ENCODE results near the gene ATG9B.
"Not testable (repeated sequence)": the region's sequence is repeated elsewhere in the genome, so short reads cannot be mapped to it uniquely, and the experiment has no call there.

Gene ATG9B

DNA sequence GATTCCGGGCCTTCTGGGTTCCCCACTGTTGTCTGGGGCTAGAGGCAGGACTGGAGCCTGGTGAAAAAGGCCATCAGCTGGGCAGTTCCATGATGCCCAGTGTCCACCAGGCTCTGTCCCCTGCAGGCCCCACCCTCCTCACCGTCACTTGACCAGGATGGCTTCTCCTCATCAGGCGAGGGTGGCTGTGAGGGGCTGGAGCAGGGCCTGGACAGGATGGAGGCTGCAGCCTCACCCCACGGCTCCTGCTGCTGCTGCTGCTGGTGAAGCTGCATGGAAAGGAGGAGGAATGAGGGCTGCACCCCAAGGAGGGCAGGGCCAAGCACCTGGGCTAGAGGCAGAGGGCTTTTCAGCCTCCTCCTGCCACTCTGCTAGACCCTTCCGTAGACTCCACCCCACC is 8.3 kb downstream of the ATG9B start:
- DNase-seq: no peak

GRCh38 chr7:151014950-151015349 is 9.3 kb downstream of the ATG9B start:
- no peak for DNase-seq

- DNase-seq: peak; percentile 89
Measured at GRCh38 chr7:151013733-151014497, 10.4 kb downstream of the ATG9B start.

DNA sequence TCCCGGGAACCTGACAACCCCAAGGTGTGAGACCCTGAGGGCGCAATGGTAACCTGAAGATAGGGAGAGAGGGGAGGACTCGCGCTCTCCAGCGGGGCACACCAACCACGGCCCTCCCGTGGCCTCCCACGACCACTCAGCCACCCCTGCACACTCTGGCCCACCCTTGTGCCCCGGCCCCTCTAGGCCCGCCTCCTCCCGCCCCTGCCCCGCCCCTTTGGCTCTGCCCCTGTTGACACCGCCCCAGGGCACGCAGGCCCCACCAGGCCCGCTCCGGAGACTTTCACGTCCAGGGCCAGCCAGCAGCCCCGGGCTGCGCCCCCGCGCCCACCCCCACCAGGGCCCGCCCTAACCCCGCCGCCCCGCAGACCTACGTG is 10.9 kb downstream of the ATG9B start:
- DNase-seq: no peak

DNA sequence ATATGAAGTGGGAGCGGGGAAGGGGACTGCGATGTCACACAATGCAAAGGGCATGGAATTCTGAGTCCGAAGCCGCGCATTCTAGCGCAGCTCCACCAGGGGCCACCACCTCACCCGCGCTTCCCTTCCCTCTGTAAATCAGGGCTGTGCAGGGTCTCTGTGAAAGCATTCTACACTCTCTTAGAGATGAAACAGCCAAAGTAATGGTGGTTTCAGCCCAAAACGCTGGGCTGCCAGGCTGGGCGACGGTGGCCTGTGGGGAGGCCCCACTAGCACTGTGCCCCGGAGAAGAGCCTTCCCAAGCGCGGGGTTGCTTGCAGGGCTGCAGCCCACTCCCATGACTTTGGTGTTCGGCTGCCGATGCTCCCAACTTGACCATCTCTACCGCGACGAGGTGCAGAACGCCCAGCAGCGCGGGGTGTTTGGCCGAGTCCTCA is 11.4 kb downstream of the ATG9B start:
- DNase-seq: no peak

DNA sequence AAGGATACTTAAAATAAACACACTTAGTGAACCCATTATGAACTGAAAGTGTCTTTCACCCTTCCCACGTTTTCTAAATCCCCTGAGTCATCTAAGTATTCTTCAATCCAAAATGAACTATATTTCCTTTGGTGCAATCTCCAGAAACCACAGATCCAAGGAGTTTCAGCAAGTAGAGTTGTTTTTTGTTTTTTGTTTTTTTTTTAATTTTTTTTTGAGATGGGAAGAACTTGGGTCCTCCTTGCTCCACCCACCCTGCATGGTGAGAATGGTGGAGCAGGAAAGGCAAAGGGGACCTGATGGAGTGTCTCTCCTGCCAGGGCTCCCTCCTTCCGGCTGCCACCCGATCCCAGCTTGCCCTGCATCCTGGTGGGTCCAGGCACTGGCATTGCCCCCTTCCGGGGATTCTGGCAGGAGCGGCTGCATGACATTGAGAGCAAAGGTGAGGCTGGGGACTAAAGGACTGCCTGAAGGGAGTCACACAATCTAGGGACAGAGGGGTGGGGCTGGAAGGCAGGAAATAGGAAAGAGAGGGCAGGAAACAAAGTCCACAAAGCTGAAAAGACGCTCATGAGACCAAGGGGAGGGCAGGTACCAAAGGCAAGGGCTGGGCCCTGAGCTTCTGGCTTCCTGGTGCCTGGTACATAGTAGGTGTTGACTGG is 12.1 kb downstream of the ATG9B start:
- no peak for DNase-seq

- not testable (repeated sequence) for DNase-seq
Measured at GRCh38 chr7:151011616-151012015, 12.7 kb downstream of the ATG9B start.

GRCh38 chr7:151011097-151011409 is 13.2 kb downstream of the ATG9B start:
- DNase-seq: no peak

- no peak for DNase-seq
Measured at GRCh38 chr7:151010307-151011096, 13.8 kb downstream of the ATG9B start.

GRCh38 chr7:151010037-151010306 is 14.3 kb downstream of the ATG9B start:
- DNase-seq: no peak

DNA sequence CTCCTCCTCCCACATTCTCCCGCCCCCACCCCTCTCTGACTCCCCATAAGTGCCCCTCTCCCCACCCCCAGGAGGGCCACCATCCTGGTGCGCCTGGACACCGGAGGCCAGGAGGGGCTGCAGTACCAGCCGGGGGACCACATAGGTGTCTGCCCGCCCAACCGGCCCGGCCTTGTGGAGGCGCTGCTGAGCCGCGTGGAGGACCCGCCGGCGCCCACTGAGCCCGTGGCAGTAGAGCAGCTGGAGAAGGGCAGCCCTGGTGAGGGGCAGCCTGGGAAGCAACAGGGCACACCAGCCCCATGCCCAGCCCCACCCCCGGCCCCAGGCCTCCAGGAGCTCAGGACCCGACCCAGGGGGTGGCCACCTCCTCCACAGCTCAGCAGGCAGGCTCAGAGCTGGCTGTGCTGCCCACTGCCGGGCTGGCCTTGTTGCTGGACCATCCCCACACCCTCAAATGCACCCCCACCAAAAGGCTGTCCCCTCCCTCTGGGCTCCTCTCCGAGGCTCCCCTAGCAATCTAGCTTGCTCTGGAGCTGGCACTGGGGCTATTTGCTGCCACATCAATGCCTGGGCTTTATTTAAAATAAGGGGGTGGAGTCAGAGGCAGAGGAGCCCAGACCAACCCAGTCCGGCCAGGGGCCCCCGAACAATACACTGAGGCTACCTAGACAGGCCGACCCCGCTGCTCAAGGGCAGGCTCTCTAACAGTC is 14.8 kb downstream of the ATG9B start:
- no peak for DNase-seq

DNA sequence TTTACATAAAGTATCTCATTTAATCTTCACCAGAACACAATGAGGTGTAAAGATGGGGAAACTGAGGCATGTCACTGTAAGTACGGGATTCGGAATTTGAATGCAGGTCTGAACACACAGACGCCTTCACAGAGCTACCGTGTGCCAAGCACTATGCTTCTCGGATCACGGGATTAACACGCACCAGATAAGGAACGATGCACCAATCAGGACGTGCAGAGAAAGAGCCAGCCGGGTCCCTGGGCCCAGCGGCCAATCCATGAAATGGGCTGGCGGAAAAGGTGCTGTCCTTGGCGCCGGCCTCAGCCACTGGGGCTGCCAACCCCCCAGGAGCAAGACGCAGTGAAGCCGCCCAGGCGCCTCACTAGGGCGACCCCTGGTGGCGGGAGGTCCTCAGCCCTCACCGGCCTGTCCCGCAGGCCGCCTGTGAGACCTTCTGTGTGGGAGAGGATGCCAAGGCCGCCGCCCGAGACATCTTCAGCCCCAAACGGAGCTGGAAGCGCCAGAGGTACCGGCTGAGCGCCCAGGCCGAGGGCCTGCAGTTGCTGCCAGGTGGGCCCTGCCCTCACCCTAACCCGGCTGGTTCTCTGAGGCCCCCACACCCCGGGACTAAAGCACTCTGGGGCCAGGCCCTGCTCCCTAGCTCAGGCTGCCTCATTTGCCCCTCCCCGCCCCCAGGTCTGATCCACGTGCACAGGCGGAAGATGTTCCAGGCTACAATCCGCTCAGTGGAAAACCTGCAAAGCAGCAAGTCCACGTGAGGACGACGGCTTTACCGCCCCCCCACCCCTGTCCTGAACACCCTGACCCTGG is 15.6 kb downstream of the ATG9B start:
- peak; percentile 54 for DNase-seq

GRCh38 chr7:151008143-151008510 is 16.2 kb downstream of the ATG9B start:
- no peak for DNase-seq

DNA sequence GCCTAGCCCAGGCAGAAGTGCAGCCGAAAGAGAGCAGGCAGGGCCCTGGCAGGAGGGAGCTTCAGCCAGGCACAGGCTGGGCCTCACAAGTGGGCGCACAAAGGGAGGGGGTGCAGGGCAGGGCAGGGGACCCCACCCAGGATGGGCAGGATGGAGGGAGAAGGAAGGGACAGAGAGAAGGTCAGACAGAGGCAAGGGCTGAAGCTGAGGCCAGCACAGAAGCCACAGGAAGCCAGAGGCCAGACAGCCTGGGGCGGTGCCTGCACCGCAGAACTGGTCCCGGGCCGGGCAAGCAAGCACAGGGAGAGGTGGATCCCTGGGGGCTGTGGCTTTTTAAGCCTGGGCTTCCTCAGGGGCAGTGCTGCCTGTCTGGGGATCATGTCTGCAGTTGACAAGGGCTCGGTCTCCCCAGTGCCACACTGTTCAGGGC is 16.8 kb downstream of the ATG9B start:
- no peak for DNase-seq

- no peak for DNase-seq
Measured at GRCh38 chr7:151006590-151007300, 17.5 kb downstream of the ATG9B start.

DNA sequence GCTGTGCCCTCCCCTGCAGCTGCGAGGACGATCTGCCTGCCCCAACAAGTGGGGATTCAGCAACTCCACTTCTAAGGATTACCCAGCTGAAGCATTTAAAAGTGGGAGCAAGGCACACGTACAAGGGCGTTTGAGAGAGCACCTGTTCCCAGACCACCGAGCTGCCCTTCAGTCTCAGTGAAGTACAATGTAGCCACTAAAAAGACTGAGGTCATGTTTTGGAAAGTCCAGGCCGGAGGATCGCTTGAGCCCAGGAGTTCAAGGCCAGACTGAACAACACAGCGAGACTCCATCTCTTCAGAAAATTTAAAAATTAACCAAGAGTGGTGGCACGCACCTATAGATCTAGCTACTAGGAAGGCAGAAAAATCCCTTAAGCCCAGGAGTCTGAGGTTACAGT is 18.7 kb downstream of the ATG9B start:
- no peak for DNase-seq

DNA sequence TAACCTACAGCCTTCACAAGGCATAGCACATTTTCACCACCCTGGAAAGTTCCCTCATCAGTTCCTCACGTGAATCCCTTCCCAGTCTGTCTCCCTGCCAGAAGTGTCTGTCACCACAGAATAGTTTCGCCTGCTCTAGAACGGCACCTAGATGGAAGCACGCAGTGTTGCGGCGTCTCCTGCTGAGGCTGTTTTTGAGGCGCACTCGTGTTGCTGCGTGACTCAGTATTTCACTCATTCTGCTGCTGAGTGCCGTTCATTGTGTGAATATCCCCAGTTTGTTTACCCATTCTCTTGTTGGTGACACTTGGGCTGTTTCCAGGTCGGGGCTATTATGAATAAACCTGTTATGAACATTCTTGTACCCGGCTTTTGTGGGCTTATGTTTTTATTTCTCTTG is 20.7 kb downstream of the ATG9B start:
- DNase-seq: no peak

DNA sequence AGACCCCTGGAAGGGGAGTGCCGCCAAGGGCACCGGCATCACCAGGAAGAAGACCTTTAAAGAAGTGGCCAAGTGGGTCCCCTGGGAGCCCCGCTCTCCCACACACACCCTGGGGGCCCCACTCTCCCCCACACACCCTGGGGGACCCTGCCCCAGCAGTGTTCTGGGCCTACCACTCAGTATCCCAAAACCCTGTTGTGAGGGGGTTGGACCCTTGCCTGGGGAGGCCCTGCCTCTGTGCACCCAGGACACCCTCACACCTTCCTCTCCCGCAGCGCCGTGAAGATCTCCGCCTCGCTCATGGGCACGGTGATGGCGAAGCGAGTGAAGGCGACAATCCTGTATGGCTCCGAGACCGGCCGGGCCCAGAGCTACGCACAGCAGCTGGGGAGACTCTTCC is 22.7 kb downstream of the ATG9B start:
- DNase-seq: no peak

- no peak for DNase-seq
Measured at GRCh38 chr7:151000897-151001495, 23.3 kb downstream of the ATG9B start.

GRCh38 chr7:150999497-151000230 is 24.6 kb downstream of the ATG9B start:
- DNase-seq: no peak

GRCh38 chr7:150999001-150999400 is 25.3 kb downstream of the ATG9B start:
- DNase-seq: no peak

Data from right hindlimb (tissue), 1 donor.